Stimulated activated effector memory CD8-positive, alpha-beta T cell treated with anti-CD3 and anti-CD28 coated beads, Interleukin-12 subunit alpha, Interleukin-12 subunit beta, amount 100 ng/mL, for 72 hours (primary cell): Measurements from ENCODE around the gene PXDN.

Experiments used
- ATAC-seq: fragments of 150-1000 bp; cut with Tn5 transposase; 2 replicates; pipeline ENCODE4 v1.10.0; 2021
- DNase-seq, 2 donors: peaks; one replicate each; pipeline ENCODE4 v3.0.0; 2021 to 2022; ENCODE audit warnings: low spot score in 2 of 2
- H3K27ac Mint-ChIP-seq: one replicate; pipeline ENCODE4 v1.8.0; 2022; ENCODE audit warnings: mild to moderate bottlenecking, mixed read lengths
- H3K36me3 Mint-ChIP-seq: one replicate; pipeline ENCODE4 v1.8.0; 2022; ENCODE audit warnings: mild to moderate bottlenecking, mixed read lengths
- H3K4me1 Mint-ChIP-seq: one replicate; pipeline ENCODE4 v1.8.0; 2022; ENCODE audit warnings: mixed read lengths
- H3K4me3 Mint-ChIP-seq: one replicate; pipeline ENCODE4 v1.8.0; 2022; ENCODE audit warnings: mild to moderate bottlenecking, mixed read lengths
- H3K9me3 Mint-ChIP-seq: one replicate; pipeline ENCODE4 v1.8.0; 2022; ENCODE audit warnings: mixed read lengths

The PXDN gene

GRCh38 chr2:1698188-1698945, 45.9 kb downstream of the PXDN start:
- peaks cover 4% of the 10 kb centered on the region for H3K9me3 Mint-ChIP-seq
- no peaks in the 10 kb centered on the region for H3K36me3 Mint-ChIP-seq
- no peak overlapping the region for H3K27ac Mint-ChIP-seq
- DNase-seq, result no peak
- H3K4me3 Mint-ChIP-seq, result no peak overlapping the region
- H3K4me1 Mint-ChIP-seq, result no peaks in the 10 kb centered on the region
- no peak for ATAC-seq

- H3K9me3 Mint-ChIP-seq, result peaks cover 4% of the 10 kb centered on the region
- DNase-seq, result no peak
- H3K4me1 Mint-ChIP-seq, result no peaks in the 10 kb centered on the region
- no peak overlapping the region for H3K27ac Mint-ChIP-seq
- no peak for ATAC-seq
- no peak overlapping the region for H3K4me3 Mint-ChIP-seq
- H3K36me3 Mint-ChIP-seq, result no peaks in the 10 kb centered on the region
Measured at GRCh38 chr2:1697601-1698000, 46.7 kb downstream of the PXDN start.

GRCh38 chr2:1696472-1696871, 47.8 kb downstream of the PXDN start:
- no peaks in the 10 kb centered on the region for H3K36me3 Mint-ChIP-seq
- no peak for ATAC-seq
- DNase-seq, result no peak
- H3K4me3 Mint-ChIP-seq, result no peak overlapping the region
- H3K27ac Mint-ChIP-seq, result no peak overlapping the region
- H3K9me3 Mint-ChIP-seq, result peaks cover 4% of the 10 kb centered on the region
- H3K4me1 Mint-ChIP-seq, result no peaks in the 10 kb centered on the region

DNA sequence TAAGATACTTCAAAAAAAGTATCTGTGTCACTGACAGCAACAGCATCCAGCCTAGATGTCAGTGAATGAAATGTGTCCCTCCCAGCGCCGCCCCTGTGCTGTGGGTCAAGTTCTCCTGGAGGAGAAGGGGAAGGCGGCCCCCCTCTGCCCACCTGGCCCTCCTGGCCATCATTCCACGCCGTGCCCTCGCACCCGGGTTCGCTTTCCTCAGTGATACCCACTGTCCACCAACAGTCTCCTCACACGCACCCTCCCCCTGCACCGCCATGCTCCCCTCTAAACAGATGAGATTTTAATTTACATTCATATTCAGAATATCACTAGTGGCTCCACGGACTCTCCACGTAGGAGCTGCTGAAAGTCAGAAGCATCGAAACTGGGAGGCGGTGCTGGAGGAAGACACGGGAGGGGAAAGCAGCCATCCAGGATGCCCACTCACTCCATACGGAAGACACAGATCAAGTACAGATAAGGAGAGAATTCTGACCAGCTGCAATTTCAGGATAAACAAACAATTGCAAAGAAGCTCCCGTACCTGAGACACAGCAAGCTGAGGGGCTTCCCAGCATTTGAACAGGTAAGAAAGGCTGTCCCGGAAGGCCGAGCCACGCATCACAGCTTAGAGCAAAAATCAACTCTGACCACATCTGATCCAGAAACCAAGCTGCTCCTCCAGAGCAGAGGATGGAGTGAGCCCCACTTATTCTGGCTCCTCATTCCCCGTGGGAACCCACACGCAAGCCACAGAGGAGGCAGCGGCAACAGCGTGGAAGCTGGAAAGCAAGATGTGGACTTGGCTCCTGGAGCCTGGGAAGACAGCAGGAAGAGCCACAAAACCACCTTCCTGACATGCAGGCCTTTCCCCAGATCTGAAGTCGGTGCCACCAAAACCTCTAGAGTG, 49.7 kb downstream of the PXDN start:
- Mint-ChIP-seq H3K4me3 (no peak overlapping the region), H3K27ac (no peak overlapping the region), H3K9me3 (peaks cover 4% of the 10 kb centered on the region), H3K36me3 (no peaks in the 10 kb centered on the region), H3K4me1 (no peaks in the 10 kb centered on the region)
- ATAC-seq, result no peak
- DNase-seq, result no peak

DNA sequence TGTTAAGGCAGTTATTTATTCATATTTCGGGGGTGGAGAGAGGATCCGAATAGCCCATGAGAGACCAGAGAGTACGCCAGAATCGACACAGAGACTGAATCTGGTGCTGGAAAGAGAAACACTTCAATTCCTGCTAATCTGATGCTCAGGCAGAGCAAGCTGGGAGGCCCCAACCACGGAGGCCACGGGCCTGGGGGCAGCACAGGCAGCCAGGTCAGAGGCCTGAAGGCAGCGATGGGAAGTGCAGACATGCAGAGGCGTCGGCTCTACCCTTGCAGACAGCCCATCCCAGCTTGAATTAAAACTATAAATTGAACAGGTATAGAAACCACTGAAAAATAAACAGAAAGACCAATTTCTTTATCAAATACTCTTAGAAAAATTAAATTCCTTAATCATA, 50.6 kb downstream of the PXDN start:
- DNase-seq (no peak), ATAC-seq (no peak)
- Mint-ChIP-seq H3K4me1 (no peaks in the 10 kb centered on the region), H3K36me3 (no peaks in the 10 kb centered on the region), H3K4me3 (no peak overlapping the region), H3K27ac (no peak overlapping the region), H3K9me3 (peaks cover 4% of the 10 kb centered on the region)

GRCh38 chr2:1692342-1692741, 52.0 kb downstream of the PXDN start:
- no peaks in the 10 kb centered on the region for H3K4me1 Mint-ChIP-seq
- no peak overlapping the region for H3K4me3 Mint-ChIP-seq
- H3K27ac Mint-ChIP-seq, result no peak overlapping the region
- no peaks in the 10 kb centered on the region for H3K36me3 Mint-ChIP-seq
- peaks cover 4% of the 10 kb centered on the region for H3K9me3 Mint-ChIP-seq
- ATAC-seq (peak; percentile 50), DNase-seq (no peak)

- H3K4me1 Mint-ChIP-seq, result no peaks in the 10 kb centered on the region
- peaks cover 4% of the 10 kb centered on the region for H3K9me3 Mint-ChIP-seq
- H3K27ac Mint-ChIP-seq, result no peak overlapping the region
- no peak for DNase-seq
- no peak for ATAC-seq
- H3K4me3 Mint-ChIP-seq, result no peak overlapping the region
- no peaks in the 10 kb centered on the region for H3K36me3 Mint-ChIP-seq
Measured at GRCh38 chr2:1691366-1691765, 52.9 kb downstream of the PXDN start.

- Mint-ChIP-seq H3K4me1 (no peaks in the 10 kb centered on the region), H3K4me3 (no peak overlapping the region), H3K36me3 (no peaks in the 10 kb centered on the region), H3K27ac (no peak overlapping the region), H3K9me3 (no peaks in the 10 kb centered on the region)
- ATAC-seq (no peak), DNase-seq (no peak)
Measured at GRCh38 chr2:1690056-1690775, 54.1 kb downstream of the PXDN start.

DNA sequence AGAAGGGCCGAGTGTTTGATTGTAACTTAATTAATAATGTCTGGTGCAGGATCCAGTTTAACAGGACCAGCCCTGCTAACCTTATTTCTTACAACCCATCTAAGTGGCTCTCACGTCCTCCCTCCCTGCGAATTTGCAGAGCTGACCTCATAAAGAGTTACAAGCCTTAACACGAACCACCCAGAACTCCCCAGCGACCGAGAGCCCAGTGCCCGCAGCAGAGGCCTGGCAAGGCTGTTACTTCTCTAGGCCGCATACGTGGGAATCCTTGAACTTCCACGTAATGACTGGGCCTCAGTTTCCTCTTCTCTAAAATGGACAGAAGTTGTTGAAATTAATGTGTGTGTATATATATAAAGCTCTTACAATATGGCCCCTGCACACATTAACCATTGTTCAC, 55.5 kb downstream of the PXDN start:
- Mint-ChIP-seq H3K4me1 (no peaks in the 10 kb centered on the region), H3K27ac (no peak overlapping the region), H3K4me3 (no peak overlapping the region), H3K36me3 (no peaks in the 10 kb centered on the region), H3K9me3 (no peaks in the 10 kb centered on the region)
- ATAC-seq (no peak), DNase-seq (no peak)

DNA sequence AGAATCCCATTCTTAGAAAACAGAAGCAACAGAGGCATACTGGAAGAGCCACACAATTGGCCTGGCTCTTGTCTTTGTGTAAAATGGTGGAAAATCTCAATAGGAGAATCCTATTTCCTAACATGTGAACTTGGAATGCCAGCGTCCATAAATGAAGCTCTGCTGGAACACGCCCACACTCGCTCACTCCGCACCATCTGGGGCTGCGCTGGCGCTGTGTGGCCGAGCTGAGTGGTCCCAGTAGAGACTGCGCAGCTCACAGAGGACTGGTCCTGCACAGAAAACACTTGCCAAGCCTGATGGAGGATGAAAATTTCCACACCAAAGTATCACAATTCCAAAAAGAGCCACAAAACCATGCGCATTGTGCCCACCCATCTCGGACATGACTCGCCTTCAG, 56.2 kb downstream of the PXDN start:
- DNase-seq, result no peak
- ATAC-seq, result no peak
- H3K4me3 Mint-ChIP-seq, result no peak overlapping the region
- no peaks in the 10 kb centered on the region for H3K36me3 Mint-ChIP-seq
- no peaks in the 10 kb centered on the region for H3K9me3 Mint-ChIP-seq
- no peak overlapping the region for H3K27ac Mint-ChIP-seq
- no peaks in the 10 kb centered on the region for H3K4me1 Mint-ChIP-seq

GRCh38 chr2:1687254-1687653, 57.1 kb downstream of the PXDN start:
- no peak overlapping the region for H3K27ac Mint-ChIP-seq
- H3K36me3 Mint-ChIP-seq, result no peaks in the 10 kb centered on the region
- no peaks in the 10 kb centered on the region for H3K9me3 Mint-ChIP-seq
- H3K4me3 Mint-ChIP-seq, result no peak overlapping the region
- ATAC-seq (no peak), DNase-seq (no peak)
- no peaks in the 10 kb centered on the region for H3K4me1 Mint-ChIP-seq

- DNase-seq (no peak), ATAC-seq (no peak)
- Mint-ChIP-seq H3K4me3 (no peak overlapping the region), H3K36me3 (no peaks in the 10 kb centered on the region), H3K4me1 (no peaks in the 10 kb centered on the region), H3K27ac (no peak overlapping the region), H3K9me3 (no peaks in the 10 kb centered on the region)
Measured at GRCh38 chr2:1686784-1687105, 57.6 kb downstream of the PXDN start.

GRCh38 chr2:1685957-1686783, 58.1 kb downstream of the PXDN start:
- Mint-ChIP-seq H3K4me1 (no peaks in the 10 kb centered on the region), H3K9me3 (no peaks in the 10 kb centered on the region), H3K4me3 (no peak overlapping the region), H3K27ac (no peak overlapping the region), H3K36me3 (no peaks in the 10 kb centered on the region)
- ATAC-seq, result no peak
- DNase-seq, result no peak

- Mint-ChIP-seq H3K4me3 (no peak overlapping the region), H3K9me3 (no peaks in the 10 kb centered on the region), H3K4me1 (no peaks in the 10 kb centered on the region), H3K36me3 (no peaks in the 10 kb centered on the region), H3K27ac (no peak overlapping the region)
- no peak for ATAC-seq
- no peak for DNase-seq
Measured at GRCh38 chr2:1685078-1685956, 59.0 kb downstream of the PXDN start.
